Uterus (tissue), 2 donors: ENCODE data around the gene DCDC2.

Experiments used
- POLR2A ChIP-seq, 2 donors: fragments of 450-650 bp; IDR thresholded peaks; one replicate each; pipeline ENCODE4 v1.6.1; 2016; ENCODE audit warnings: antibody characterized with exemption in 2 of 2, mild to moderate bottlenecking in 1 of 2, moderate library complexity in 1 of 2
- TF ChIP-seq, protein P1 (sequence below), 4 experiments: fragments of 200-600 bp in 2 of 4; fragments of 450-650 bp in 2 of 4; sonication (generic) in 2 of 4; IDR thresholded peaks; one replicate each; pipeline ENCODE4 v1.5.1; 2016 to 2019; ENCODE audit warnings: antibody characterized with exemption in 4 of 4, mild to moderate bottlenecking in 2 of 4, moderate library complexity in 1 of 4

DNA sequence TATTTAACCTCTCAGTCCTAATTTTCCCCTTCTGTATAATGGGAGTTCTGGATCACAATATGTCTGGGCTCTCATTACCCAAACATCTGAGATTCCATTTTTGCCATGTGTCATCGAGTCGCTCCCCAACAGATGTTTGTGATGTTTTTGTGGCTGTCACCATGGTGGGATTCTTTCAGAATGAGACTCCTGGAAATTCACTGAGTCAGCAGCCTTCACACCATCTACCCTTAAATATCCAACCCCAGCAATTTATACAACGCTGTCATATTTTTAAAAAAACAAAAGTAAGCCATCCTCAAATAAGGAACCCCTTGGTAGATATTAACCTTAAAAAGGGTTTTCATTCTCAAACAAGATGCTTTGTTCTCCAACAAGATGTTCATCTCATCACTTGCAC is 211.0 kb downstream of the DCDC2 start:
- TF ChIP-seq, protein P1, sequence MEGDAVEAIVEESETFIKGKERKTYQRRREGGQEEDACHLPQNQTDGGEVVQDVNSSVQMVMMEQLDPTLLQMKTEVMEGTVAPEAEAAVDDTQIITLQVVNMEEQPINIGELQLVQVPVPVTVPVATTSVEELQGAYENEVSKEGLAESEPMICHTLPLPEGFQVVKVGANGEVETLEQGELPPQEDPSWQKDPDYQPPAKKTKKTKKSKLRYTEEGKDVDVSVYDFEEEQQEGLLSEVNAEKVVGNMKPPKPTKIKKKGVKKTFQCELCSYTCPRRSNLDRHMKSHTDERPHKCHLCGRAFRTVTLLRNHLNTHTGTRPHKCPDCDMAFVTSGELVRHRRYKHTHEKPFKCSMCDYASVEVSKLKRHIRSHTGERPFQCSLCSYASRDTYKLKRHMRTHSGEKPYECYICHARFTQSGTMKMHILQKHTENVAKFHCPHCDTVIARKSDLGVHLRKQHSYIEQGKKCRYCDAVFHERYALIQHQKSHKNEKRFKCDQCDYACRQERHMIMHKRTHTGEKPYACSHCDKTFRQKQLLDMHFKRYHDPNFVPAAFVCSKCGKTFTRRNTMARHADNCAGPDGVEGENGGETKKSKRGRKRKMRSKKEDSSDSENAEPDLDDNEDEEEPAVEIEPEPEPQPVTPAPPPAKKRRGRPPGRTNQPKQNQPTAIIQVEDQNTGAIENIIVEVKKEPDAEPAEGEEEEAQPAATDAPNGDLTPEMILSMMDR (IDR thresholded peaks at IDR 0.05) = no peak
- TF ChIP-seq POLR2A (IDR thresholded peaks at IDR 0.05) = no peak
